HG03354 (cell line): ENCODE data around the gene MUS81.
"Not testable (repeated sequence)": the region's sequence is repeated elsewhere in the genome, so short reads cannot be mapped to it uniquely, and the experiment has no call there.

ENCODE experiments used
- ATAC-seq: cut with Tn5 transposase; IDR thresholded peaks from one replicate; pipeline ENCODE4 v1.9.1; 2021; ENCODE audit warnings: mild to moderate bottlenecking; ENCODE audit not compliant: unreplicated experiment, poor library complexity, severe bottlenecking

The MUS81 gene

GRCh38 chr11:65860278-65861164, at the start of gene MUS81:
Gene MUS81 (plus strand): TSS chr11:65860433. CDS start chr11:65860754, 321 bp downstream.
- ATAC-seq, result peak; percentile 35

GRCh38 chr11:65811764-65812475, 48.3 kb upstream of the MUS81 start:
- no peak for ATAC-seq

- no peak for ATAC-seq
These were observed 45.9 kb upstream of the MUS81 start for GRCh38 chr11:65814131-65814985.

GRCh38 chr11:65814986-65815565, 45.2 kb upstream of the MUS81 start:
- no peak for ATAC-seq

- ATAC-seq, result no peak
These were observed 43.5 kb upstream of the MUS81 start for GRCh38 chr11:65816696-65817095.

- ATAC-seq, result no peak
These were observed 42.9 kb upstream of the MUS81 start for GRCh38 chr11:65817312-65817834.

GRCh38 chr11:65817835-65818680, 42.2 kb upstream of the MUS81 start:
- peak; percentile 90 for ATAC-seq

- ATAC-seq, result no peak
These were observed 39.1 kb upstream of the MUS81 start for GRCh38 chr11:65821107-65821506.

- ATAC-seq, result no peak
These were observed 37.3 kb upstream of the MUS81 start for GRCh38 chr11:65822776-65823528.

GRCh38 chr11:65826984-65827735, 33.1 kb upstream of the MUS81 start:
- ATAC-seq, result no peak

GRCh38 chr11:65829459-65829858, 30.8 kb upstream of the MUS81 start:
- no peak for ATAC-seq

- not testable (repeated sequence) for ATAC-seq
These were observed 28.0 kb upstream of the MUS81 start for GRCh38 chr11:65832231-65832630.

- peak; percentile 97 for ATAC-seq
These were observed 26.8 kb upstream of the MUS81 start, which contains the start of gene SNX32 for GRCh38 chr11:65833297-65834030. Gene SNX32 (plus strand): TSS chr11:65833963. CDS start chr11:65834066, 103 bp downstream.

- no peak for ATAC-seq
These were observed 26.0 kb upstream of the MUS81 start for GRCh38 chr11:65834202-65834601.

- ATAC-seq, result no peak
These were observed 18.1 kb upstream of the MUS81 start for GRCh38 chr11:65842144-65842543.

- ATAC-seq, result no peak
These were observed 16.4 kb upstream of the MUS81 start for GRCh38 chr11:65843811-65844210.
